ENCODE measurements around the gene LSM4.
A peak's percentile ranks its signal among the peaks of the same experiment; 100 is the strongest.
"Not testable (repeated sequence)": the region's sequence is repeated elsewhere in the genome, so short reads cannot be mapped to it uniquely, and the experiment has no call there.

Gene LSM4

DNA sequence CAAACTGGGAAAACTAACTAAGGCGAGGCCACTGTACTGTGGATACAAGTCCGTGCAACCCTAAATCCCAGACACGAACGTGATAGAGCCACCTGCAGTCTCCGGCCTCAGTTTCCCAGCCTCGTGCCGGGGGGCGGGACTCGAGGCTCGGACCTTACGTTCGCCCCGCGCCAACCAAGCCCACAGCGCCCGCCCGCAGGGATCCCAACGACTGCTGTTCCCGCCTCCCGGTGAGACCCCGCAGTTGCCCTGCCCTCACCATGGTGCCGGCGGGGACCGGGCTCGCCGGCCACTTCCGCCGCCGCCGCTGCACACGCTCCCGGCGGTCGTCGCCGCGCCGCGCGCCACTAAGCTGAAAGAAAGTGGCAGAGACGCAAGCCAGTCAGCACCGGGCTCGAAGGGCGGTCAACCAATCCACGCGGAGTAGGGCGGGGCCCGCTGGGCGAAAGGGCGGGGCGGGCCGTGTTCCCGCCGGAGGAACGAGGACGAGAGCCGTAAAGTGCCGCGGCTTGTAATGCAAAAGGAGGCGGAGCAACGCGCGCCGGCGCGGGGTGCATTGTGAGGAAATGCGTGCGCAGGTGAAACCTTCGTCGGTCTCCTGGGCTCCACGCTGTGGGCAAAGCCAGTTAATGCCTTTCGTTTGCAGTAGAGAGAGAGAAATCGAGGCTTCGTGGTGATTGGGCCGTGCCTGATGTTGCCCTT, at the start of gene LSM4:
TSS of gene LSM4 (minus strand) at position 318 of the 702 bp plus-strand sequence. CDS start at position 262, 56 bp downstream.
- H3K4me3 ChIP-seq (ENCODE audit: low read length), result peak within 1 kb of the TSS; percentile 85
- H3K27me3 ChIP-seq (ENCODE audit: insufficient read depth, low read length), result no peaks in the 10 kb centered on the region
- no peaks in the 10 kb centered on the region for H3K36me3 ChIP-seq (ENCODE audit: insufficient read depth, low read depth, low read length)
- peaks cover 15% of the 10 kb centered on the region for H3K4me1 ChIP-seq (ENCODE audit: insufficient read depth, low read length)
- H3K9me3 ChIP-seq (ENCODE audit: insufficient read depth, low read depth, low read length), result no peaks in the 10 kb centered on the region
- H3K27ac ChIP-seq (ENCODE audit: low read length), result peak within 1 kb of the TSS; percentile 96
- peak within 1 kb of the TSS; percentile 94 for H3K9ac ChIP-seq (ENCODE audit: low read depth, low read length)

GRCh38 chr19:18368504-18369222, 45.8 kb upstream of the LSM4 start:
- peaks cover 13% of the 10 kb centered on the region for H3K4me1 ChIP-seq (ENCODE audit: insufficient read depth, low read length)
- no peak overlapping the region for H3K9ac ChIP-seq (ENCODE audit: low read depth, low read length)
- H3K27me3 ChIP-seq (ENCODE audit: insufficient read depth, low read length), result no peaks in the 10 kb centered on the region
- no peak overlapping the region for H3K4me3 ChIP-seq (ENCODE audit: low read length)
- no peaks in the 10 kb centered on the region for H3K36me3 ChIP-seq (ENCODE audit: insufficient read depth, low read depth, low read length)
- H3K27ac ChIP-seq (ENCODE audit: low read length), result no peak overlapping the region
- H3K9me3 ChIP-seq (ENCODE audit: insufficient read depth, low read depth, low read length), result no peaks in the 10 kb centered on the region

GRCh38 chr19:18366021-18366435, 43.2 kb upstream of the LSM4 start:
- H3K36me3 ChIP-seq (ENCODE audit: insufficient read depth, low read depth, low read length), result peaks cover 5% of the 10 kb centered on the region; the same call in 1 of the 2 replicates
- no peaks in the 10 kb centered on the region for H3K9me3 ChIP-seq (ENCODE audit: insufficient read depth, low read depth, low read length)
- H3K9ac ChIP-seq (ENCODE audit: low read depth, low read length), result peak overlapping the region; percentile 73; the same call in 1 of the 2 replicates
- H3K4me1 ChIP-seq (ENCODE audit: insufficient read depth, low read length), result peaks cover 10% of the 10 kb centered on the region
- H3K4me3 ChIP-seq (ENCODE audit: low read length), result no peak overlapping the region
- H3K27me3 ChIP-seq (ENCODE audit: insufficient read depth, low read length), result no peaks in the 10 kb centered on the region
- no peak overlapping the region for H3K27ac ChIP-seq (ENCODE audit: low read length)

DNA sequence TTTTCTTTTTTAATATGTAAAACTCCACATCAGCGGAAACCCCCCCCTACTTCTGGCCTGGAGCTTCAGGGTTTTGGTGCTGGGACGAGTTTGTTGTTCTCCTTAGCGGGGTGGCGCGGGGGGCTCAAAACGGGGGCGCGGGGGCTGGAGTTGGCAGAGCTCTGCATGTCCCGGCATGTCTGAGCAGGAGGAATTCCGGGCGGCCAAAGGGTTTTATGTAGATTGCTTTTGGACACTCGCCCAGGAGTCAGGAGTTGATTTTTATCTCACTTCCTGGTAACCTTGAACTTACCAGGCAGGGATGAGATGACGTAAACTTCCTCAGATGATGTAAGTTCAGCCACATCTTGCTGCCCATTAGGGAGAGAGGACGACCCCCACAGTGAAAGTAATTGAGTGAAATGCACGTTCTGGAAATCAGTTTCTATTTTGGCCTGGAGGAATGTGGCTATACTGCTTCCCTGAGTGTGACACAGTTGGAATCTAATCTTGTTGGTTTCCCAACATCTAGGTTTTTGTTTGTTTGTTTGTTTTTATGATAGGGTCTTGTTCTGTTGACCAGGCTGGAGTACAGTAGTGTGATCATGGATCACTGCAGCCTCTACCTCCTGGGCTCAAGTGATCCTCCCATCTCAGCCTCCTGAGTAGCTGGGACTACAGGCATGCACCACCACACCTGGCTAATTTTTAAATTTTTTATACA, 42.1 kb upstream of the LSM4 start:
- no peaks in the 10 kb centered on the region for H3K27me3 ChIP-seq (ENCODE audit: insufficient read depth, low read length)
- H3K9me3 ChIP-seq (ENCODE audit: insufficient read depth, low read depth, low read length), result no peaks in the 10 kb centered on the region
- H3K4me1 ChIP-seq (ENCODE audit: insufficient read depth, low read length), result peaks cover 10% of the 10 kb centered on the region
- H3K27ac ChIP-seq (ENCODE audit: low read length), result peak overlapping the region; percentile 97
- H3K9ac ChIP-seq (ENCODE audit: low read depth, low read length), result peak overlapping the region; percentile 73
- peaks cover 5% of the 10 kb centered on the region; the same call in 1 of the 2 replicates for H3K36me3 ChIP-seq (ENCODE audit: insufficient read depth, low read depth, low read length)
- peak overlapping the region; percentile 32; the same call in 1 of the 2 replicates for H3K4me3 ChIP-seq (ENCODE audit: low read length)

- H3K9ac ChIP-seq (ENCODE audit: low read depth, low read length), result peak overlapping the region; percentile 73; the same call in 1 of the 2 replicates
- not testable (repeated sequence) for H3K4me1 ChIP-seq (ENCODE audit: insufficient read depth, low read length)
Observed at GRCh38 chr19:18364277-18364825, 41.5 kb upstream of the LSM4 start.

GRCh38 chr19:18363787-18364186, 40.9 kb upstream of the LSM4 start:
- H3K27ac ChIP-seq (ENCODE audit: low read length), result no peak overlapping the region
- no peak overlapping the region for H3K9ac ChIP-seq (ENCODE audit: low read depth, low read length)
- peaks cover 8% of the 10 kb centered on the region for H3K4me1 ChIP-seq (ENCODE audit: insufficient read depth, low read length)
- H3K9me3 ChIP-seq (ENCODE audit: insufficient read depth, low read depth, low read length), result no peaks in the 10 kb centered on the region
- H3K36me3 ChIP-seq (ENCODE audit: insufficient read depth, low read depth, low read length), result peaks cover 5% of the 10 kb centered on the region
- no peaks in the 10 kb centered on the region for H3K27me3 ChIP-seq (ENCODE audit: insufficient read depth, low read length)
- no peak overlapping the region for H3K4me3 ChIP-seq (ENCODE audit: low read length)

More at GRCh38 chr19:18364277-18364825, 41.5 kb upstream of the LSM4 start:
- H3K36me3 ChIP-seq (ENCODE audit: insufficient read depth, low read depth, low read length); H3K4me3 ChIP-seq (ENCODE audit: low read length); H3K9me3 ChIP-seq (ENCODE audit: insufficient read depth, low read depth, low read length); H3K27me3 ChIP-seq (ENCODE audit: insufficient read depth, low read length): not testable (repeated sequence)
- peak overlapping the region; percentile 97 for H3K27ac ChIP-seq (ENCODE audit: low read length)

- peaks cover 8% of the 10 kb centered on the region for H3K4me1 ChIP-seq (ENCODE audit: insufficient read depth, low read length)
- no peak overlapping the region for H3K4me3 ChIP-seq (ENCODE audit: low read length)
- H3K27me3 ChIP-seq (ENCODE audit: insufficient read depth, low read length), result no peaks in the 10 kb centered on the region
- H3K9me3 ChIP-seq (ENCODE audit: insufficient read depth, low read depth, low read length), result no peaks in the 10 kb centered on the region
- H3K9ac ChIP-seq (ENCODE audit: low read depth, low read length), result no peak overlapping the region
- H3K27ac ChIP-seq (ENCODE audit: low read length), result no peak overlapping the region
- peaks cover 5% of the 10 kb centered on the region for H3K36me3 ChIP-seq (ENCODE audit: insufficient read depth, low read depth, low read length)
Observed at GRCh38 chr19:18362934-18363542, 40.2 kb upstream of the LSM4 start.

GRCh38 chr19:18361646-18362045, 38.8 kb upstream of the LSM4 start:
- Histone ChIP-seq H3K9ac (ENCODE audit: low read depth, low read length) (no peak overlapping the region), H3K4me1 (ENCODE audit: insufficient read depth, low read length) (peaks cover 8% of the 10 kb centered on the region), H3K27ac (ENCODE audit: low read length) (no peak overlapping the region), H3K27me3 (ENCODE audit: insufficient read depth, low read length) (no peaks in the 10 kb centered on the region), H3K36me3 (ENCODE audit: insufficient read depth, low read depth, low read length) (peaks cover 17% of the 10 kb centered on the region), H3K4me3 (ENCODE audit: low read length) (no peak overlapping the region), H3K9me3 (ENCODE audit: insufficient read depth, low read depth, low read length) (peaks cover 4% of the 10 kb centered on the region; the same call in 1 of the 2 replicates)

DNA sequence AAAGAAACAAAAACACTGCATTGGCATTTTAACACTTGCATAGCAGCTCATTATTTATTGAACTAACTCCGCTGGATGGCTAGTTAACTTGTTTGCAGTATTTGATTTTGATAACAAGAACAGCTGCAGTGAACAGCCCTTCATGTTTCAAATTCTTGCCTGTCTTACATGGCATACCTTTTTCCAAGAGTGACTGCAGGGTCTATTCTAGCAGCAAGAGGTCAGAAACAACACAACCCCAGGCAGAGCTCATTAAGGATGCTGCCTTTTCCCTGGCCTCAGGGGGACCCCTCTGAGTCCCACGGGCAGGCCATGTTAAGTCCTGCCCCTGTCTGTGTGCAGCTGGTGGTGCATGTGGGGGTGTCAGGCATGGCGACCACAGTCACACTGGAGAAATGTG, 34.2 kb upstream of the LSM4 start:
- H3K9me3 ChIP-seq (ENCODE audit: insufficient read depth, low read depth, low read length), result peaks cover 4% of the 10 kb centered on the region; the same call in 1 of the 2 replicates
- H3K4me3 ChIP-seq (ENCODE audit: low read length), result no peak overlapping the region
- no peaks in the 10 kb centered on the region for H3K27me3 ChIP-seq (ENCODE audit: insufficient read depth, low read length)
- H3K9ac ChIP-seq (ENCODE audit: low read depth, low read length), result no peak overlapping the region
- peaks cover 17% of the 10 kb centered on the region; the same call in 1 of the 2 replicates for H3K36me3 ChIP-seq (ENCODE audit: insufficient read depth, low read depth, low read length)
- no peaks in the 10 kb centered on the region for H3K4me1 ChIP-seq (ENCODE audit: insufficient read depth, low read length)
- no peak overlapping the region for H3K27ac ChIP-seq (ENCODE audit: low read length)

GRCh38 chr19:18354743-18355142, 31.9 kb upstream of the LSM4 start:
- not testable (repeated sequence) for H3K27ac ChIP-seq (ENCODE audit: low read length); H3K4me1 ChIP-seq (ENCODE audit: insufficient read depth, low read length); H3K27me3 ChIP-seq (ENCODE audit: insufficient read depth, low read length); H3K4me3 ChIP-seq (ENCODE audit: low read length); H3K9ac ChIP-seq (ENCODE audit: low read depth, low read length); H3K9me3 ChIP-seq (ENCODE audit: insufficient read depth, low read depth, low read length)
- peaks cover 12% of the 10 kb centered on the region; the same call in 1 of the 2 replicates for H3K36me3 ChIP-seq (ENCODE audit: insufficient read depth, low read depth, low read length)
